H1 (cell line): Measurements from ENCODE around the gene CHMP4A. TPM values are rescaled to one million over a fixed set of nuclear protein-coding genes. Genes with fewer than 3 reads are reported as not detected.

Experiments used
- CTCF ChIA-PET: fragments of 300-600 bp; sonication (Branson Sonifier 250); formaldehyde crosslinking; loops from one replicate; lab custom pipeline; 2021; ENCODE audit not compliant: partially characterized antibody; lab: Charles Lee
- POLR2A ChIA-PET: fragments of 300-600 bp; sonication (Branson Sonifier 250); formaldehyde crosslinking; loops from one replicate; lab custom pipeline; 2021; ENCODE audit warnings: inconsistent platforms; ENCODE audit not compliant: partially characterized antibody; lab: Charles Lee
- DNase-seq, 2 experiments: peaks; one replicate each; pipeline versions ENCODE4 v3.0.0 to v3.0.0-alpha.2; 2010 to 2022; ENCODE audit warnings: low spot score in 2 of 2, low read depth in 1 of 2, mixed read lengths in 1 of 2
- FAIRE-seq: peaks from 2 replicates; lab custom pipeline; 2011; peaks lifted over from hg19 to GRCh38; lab: Jason Lieb, UNC
- H2AFZ ChIP-seq: 2 replicates; pipeline ENCODE4 v1.8.1; 2012; ENCODE audit warnings: low read length, inconsistent platforms
- H2AK5ac ChIP-seq: 2 replicates; pipeline ENCODE4 v1.6.1; 2013; ENCODE audit warnings: low read depth, low read length
- H2BK120ac ChIP-seq: replicated peaks from 2 replicates; pipeline ENCODE3; 2013; ENCODE audit warnings: low read depth, low read length, inconsistent platforms
- H2BK12ac ChIP-seq: 2 replicates; pipeline ENCODE4 v1.6.1; 2013; ENCODE audit warnings: low read depth, low read length
- H2BK15ac ChIP-seq: 2 replicates; pipeline ENCODE4 v1.6.1; 2013; ENCODE audit warnings: low read length
- H2BK20ac ChIP-seq: 2 replicates; pipeline ENCODE4 v1.6.1; 2013; ENCODE audit warnings: low read length
- H2BK5ac ChIP-seq: 2 replicates; pipeline ENCODE4 v1.6.1; 2013; ENCODE audit warnings: low read depth, low read length
- H3K14ac ChIP-seq: 2 replicates; pipeline ENCODE4 v1.6.1; 2013; ENCODE audit warnings: inconsistent platforms; ENCODE audit not compliant: insufficient read length
- H3K18ac ChIP-seq: 2 replicates; pipeline ENCODE4 v1.6.1; 2013; ENCODE audit warnings: low read length; ENCODE audit errors: extremely low read depth
- H3K23ac ChIP-seq: 2 replicates; pipeline ENCODE4 v1.6.1; 2013; ENCODE audit warnings: inconsistent platforms; ENCODE audit not compliant: insufficient read length
- H3K23me2 ChIP-seq: 2 replicates; pipeline ENCODE4 v1.6.1; 2013; ENCODE audit warnings: low read depth, low read length
- H3K27ac ChIP-seq: 2 replicates; pipeline ENCODE4 v1.6.1; 2011; ENCODE audit warnings: low read depth, low read length, inconsistent platforms
- H3K27me3 ChIP-seq, 4 experiments: replicated peaks in 1 of 4; 1 replicate in 1 of 4; 2 replicates in 3 of 4; pipeline versions ENCODE4 v1.6.1 to v1.8.1; 2011 to 2013; ENCODE audit warnings: low read length in 3 of 4, mild to moderate bottlenecking in 3 of 4, inconsistent platforms in 2 of 4, mixed read lengths in 2 of 4, moderate library complexity in 1 of 4; ENCODE audit not compliant: control insufficient read depth in 3 of 4, insufficient read depth in 3 of 4; ENCODE audit errors: extremely low read depth in 1 of 4
- H3K36me3 ChIP-seq, 4 experiments: 2 replicates each; pipeline versions ENCODE4 v1.6.1 to v1.8.1; 2011 to 2013; ENCODE audit warnings: mild to moderate bottlenecking in 4 of 4, low read length in 3 of 4, moderate library complexity in 2 of 4, control low read depth in 1 of 4, inconsistent platforms in 1 of 4; ENCODE audit not compliant: insufficient read depth in 4 of 4, control insufficient read depth in 2 of 4
- H3K4ac ChIP-seq: replicated peaks from 2 replicates; pipeline ENCODE3; 2013; ENCODE audit warnings: low read length, low read depth, mixed read lengths, inconsistent platforms; ENCODE audit not compliant: insufficient read length
- H3K4me1 ChIP-seq, 4 experiments: replicated peaks in 1 of 4; 1 replicate in 1 of 4; 2 replicates in 3 of 4; pipeline versions ENCODE4 v1.6.1 to v1.8.1; 2011 to 2013; ENCODE audit warnings: low read length in 3 of 4, inconsistent platforms in 2 of 4, mixed read lengths in 1 of 4; ENCODE audit not compliant: insufficient read depth in 4 of 4, control insufficient read depth in 3 of 4
- H3K4me2 ChIP-seq, 2 experiments: 2 replicates each; pipeline versions ENCODE4 v1.6.1 to v1.8.1; 2011 to 2013; ENCODE audit warnings: low read depth in 2 of 2, low read length in 2 of 2, control low read depth in 1 of 2, inconsistent platforms in 1 of 2, mild to moderate bottlenecking in 1 of 2; ENCODE audit not compliant: insufficient read depth in 1 of 2
- H3K4me3 ChIP-seq, 4 experiments: fragments of 200-600, 300-600 bp in 1 of 4; sonication (generic), shearing (Covaris generic), sonication (Bioruptor Twin) in 1 of 4; 2 replicates each; pipeline versions ENCODE4 v1.5.1 to v1.8.1; 2011 to 2016; ENCODE audit warnings: low read length in 4 of 4, low read depth in 3 of 4, control low read depth in 2 of 4, inconsistent platforms in 2 of 4, mild to moderate bottlenecking in 2 of 4, mixed read lengths in 1 of 4, moderate library complexity in 1 of 4; ENCODE audit not compliant: insufficient read depth in 2 of 4; ENCODE audit errors: extremely low read depth in 1 of 4
- H3K56ac ChIP-seq: replicated peaks from 2 replicates; pipeline ENCODE3; 2013; ENCODE audit warnings: low read depth, mild to moderate bottlenecking, mixed read lengths, low read length, inconsistent platforms; ENCODE audit not compliant: insufficient read length
- H3K79me1 ChIP-seq: 2 replicates; pipeline ENCODE4 v1.6.1; 2013; ENCODE audit warnings: low read depth, low read length, control low read depth
- H3K79me2 ChIP-seq, 2 experiments: 2 replicates each; pipeline versions ENCODE4 v1.6.1 to v1.8.1; 2012 to 2013; ENCODE audit warnings: low read length in 2 of 2, mild to moderate bottlenecking in 2 of 2, inconsistent platforms in 1 of 2; ENCODE audit not compliant: insufficient read depth in 2 of 2, control insufficient read depth in 1 of 2
- H3K9ac ChIP-seq, 4 experiments: replicated peaks in 1 of 4; 1 replicate in 1 of 4; 2 replicates in 3 of 4; pipeline versions ENCODE4 v1.6.1 to v1.8.1; 2011 to 2013; ENCODE audit warnings: low read depth in 3 of 4, low read length in 3 of 4, control low read depth in 2 of 4, mild to moderate bottlenecking in 2 of 4, moderate library complexity in 2 of 4, inconsistent platforms in 1 of 4; ENCODE audit errors: extremely low read depth in 1 of 4
- H3K9me3 ChIP-seq, 2 experiments: 2 replicates each; pipeline versions ENCODE4 v1.6.1 to v1.8.1; 2012 to 2013; ENCODE audit warnings: mild to moderate bottlenecking in 2 of 2, moderate library complexity in 2 of 2, control low read depth in 1 of 2, inconsistent platforms in 1 of 2, low read depth in 1 of 2, low read length in 1 of 2, mixed read lengths in 1 of 2; ENCODE audit not compliant: insufficient read depth in 2 of 2
- H4K20me1 ChIP-seq, 2 experiments: replicated peaks in 1 of 2; 2 replicates each; pipeline versions ENCODE3 to v1.8.1; 2011 to 2013; ENCODE audit warnings: inconsistent platforms in 2 of 2, low read length in 2 of 2, mild to moderate bottlenecking in 1 of 2; ENCODE audit not compliant: insufficient read depth in 2 of 2, control insufficient read depth in 1 of 2
- H4K5ac ChIP-seq: 2 replicates; pipeline ENCODE4 v1.6.1; 2013; ENCODE audit warnings: low read length, low read depth, mixed read lengths, inconsistent platforms; ENCODE audit not compliant: insufficient read length
- H4K8ac ChIP-seq: 2 replicates; pipeline ENCODE4 v1.8.0; 2013; ENCODE audit warnings: mild to moderate bottlenecking, moderate library complexity, low read length, inconsistent platforms; ENCODE audit not compliant: insufficient read depth; ENCODE audit errors: extremely low read depth
- H4K91ac ChIP-seq: replicated peaks from 2 replicates; pipeline ENCODE3; 2013; ENCODE audit warnings: low read length, mixed read lengths, inconsistent platforms; ENCODE audit not compliant: insufficient read length
- CHD1 ChIP-seq: IDR thresholded peaks from 2 replicates; pipeline ENCODE4 v1.6.1; 2012; ENCODE audit warnings: low read depth, low read length, improper control_type of control experiment
- CTCF ChIP-seq, 3 experiments: IDR thresholded peaks; 1 replicate in 2 of 3; 2 replicates in 1 of 3; pipeline versions ENCODE4 v1.5.1 to v1.6.1; 2011; ENCODE audit warnings: low read length in 3 of 3, mild to moderate bottlenecking in 3 of 3, inconsistent platforms in 2 of 3, low read depth in 1 of 3, moderate library complexity in 1 of 3; ENCODE audit not compliant: insufficient read depth in 1 of 3; ENCODE audit errors: control extremely low read depth in 1 of 3
- MAX ChIP-seq: IDR thresholded peaks from 2 replicates; pipeline ENCODE4 v1.6.1; 2012; ENCODE audit warnings: inconsistent platforms
- PHF8 ChIP-seq: fragments of 200-600 bp; sonication (generic); conservative IDR thresholded peaks from 2 replicates; pipeline ENCODE4 v1.7.1; 2012; ENCODE audit warnings: low read depth, mild to moderate bottlenecking, inconsistent platforms, low read length, moderate library complexity
- SAP30 ChIP-seq: fragments of 300-600 bp; sonication (generic); IDR thresholded peaks from 2 replicates; pipeline ENCODE4 v1.7.1; 2012; ENCODE audit warnings: low read length, moderate library complexity, mild to moderate bottlenecking, inconsistent platforms; ENCODE audit not compliant: insufficient read depth, insufficient replicate concordance
- SIX5 ChIP-seq: IDR thresholded peaks from 2 replicates; pipeline ENCODE4 v1.6.1; 2011; ENCODE audit warnings: mild to moderate bottlenecking, low read depth, low read length
- SP2 ChIP-seq: IDR thresholded peaks from 2 replicates; pipeline ENCODE4 v1.6.1; 2012; ENCODE audit warnings: mild to moderate bottlenecking, low read length, inconsistent platforms
- YY1 ChIP-seq: IDR thresholded peaks from 2 replicates; pipeline ENCODE4 v1.6.1; 2011; ENCODE audit warnings: low read depth, mild to moderate bottlenecking, low read length
- WGBS, 2 experiments: shearing (Covaris generic) in 1 of 2; methylation state at CpG; one replicate each; pipeline versions ENCODE4 v1.1.6 to v1.1.7; 2013 to 2015; ENCODE audit warnings: low lambda C conversion rate in 2 of 2, mixed read lengths in 2 of 2, inconsistent platforms in 1 of 2, low coverage in 1 of 2, missing lambda C conversion rate in 1 of 2; ENCODE audit not compliant: insufficient replicate concordance in 2 of 2, insufficient coverage in 1 of 2, insufficient read length in 1 of 2; ENCODE audit errors: extremely low coverage in 1 of 2, missing lambda C conversion rate in 1 of 2; 5-methylcytosine and 5-hydroxymethylcytosine counted together
- polyA plus RNA-seq, 7 experiments: library from polyadenylated mRNA; depleted of rRNA in 3 of 7; stranded (reverse) in 5 of 7; unstranded in 2 of 7; fragments of >200 nt in 5 of 7; fragments of 200-250 nt in 2 of 7; gene quantifications; 1 replicate in 5 of 7; 2 replicates in 1 of 7; 4 replicates in 1 of 7; pipeline versions ENCODE4 v1.2.1 to v1.2.3, GENCODE V29; 2011 to 2013; ENCODE audit warnings: missing spikeins in 2 of 7, mixed read lengths in 2 of 7
- total RNA-seq: library from RNA; stranded (reverse); fragmentation: NEBNext Ultra II Directional; extraction: Animal tissue kit (Norgen Biotek cat#: 25700); gene quantifications from 2 replicates; pipeline ENCODE4 v1.2.1, GENCODE V29; 2021

CHMP4A gene
- total and polyA plus RNA-seq, 2 of the 8 experiments (the other 6 are each of a cell fraction or from before 2014, with no cell fraction given): 32.9 to 37.6 TPM

- Histone ChIP-seq H2BK15ac (no peak overlapping the region), H2BK120ac (no peak overlapping the region), H3K4me1 (peaks cover 0 to 7% (median 4%) of the 10 kb centered on the region in 4 experiments; a peak in 6 of 7 replicates), H3K27me3 (no peaks in the 10 kb centered on the region), H3K9me3 (no peaks in the 10 kb centered on the region), H3K27ac (no peak overlapping the region), H4K91ac (no peak overlapping the region), H4K20me1 (peaks cover 2 to 25% of the 10 kb centered on the region in 2 experiments), H2BK5ac (no peak overlapping the region), H2BK12ac (no peak overlapping the region), H3K9ac (no peak overlapping the region), H3K14ac (no peak overlapping the region), H2AK5ac (no peak overlapping the region), H3K23ac (no peak overlapping the region), H4K8ac (no peak overlapping the region), H3K56ac (no peak overlapping the region), H3K18ac (no peak overlapping the region), H2AFZ (no peak overlapping the region), H2BK20ac (no peak overlapping the region), H3K4ac (no peak overlapping the region), H3K4me3 (no peak overlapping the region), H3K36me3 (peaks cover 20 to 75% (median 61%) of the 10 kb centered on the region in 4 experiments; a peak in 7 of 8 replicates), H3K79me2 (peaks cover 0 to 13% of the 10 kb centered on the region in 2 experiments; a peak in 2 of 4 replicates), H3K4me2 (no peak overlapping the region), H4K5ac (no peak overlapping the region), H3K23me2 (peaks cover 5% of the 10 kb centered on the region), H3K79me1 (peaks cover 14% of the 10 kb centered on the region)
- DNase-seq: no peak
- FAIRE-seq: no peak
- ChIA-PET POLR2A (interaction anchor here (0.6 to 9.3 kb wide), 8 partner anchors 9 to 43 kb away, joined by 3 to 158 read pairs (median 6); partner anchors contain the start of genes EMC9, IRF9, MDP1 and REC8), CTCF (interaction anchor here (0.6 to 1.5 kb wide), 3 partner anchors 11 to 1632 kb away, joined by 3 to 8 read pairs (median 3); partner anchors contain the start of gene IRF9)
- WGBS, 2 experiments: 95% methylated on average over 15 of the region's 19 CpGs; no CpG with 5 or more reads in 1 of the 2 experiments
- TF ChIP-seq YY1 (no peak), SIX5 (no peak), PHF8 (no peak), CTCF (IDR thresholded peaks at IDR 0.05; ENCODE audit: control extremely low read depth in 1 of 3, insufficient read depth in 1 of 3, low read depth in 1 of 3, low read length in 3 of 3) (no peak), MAX (no peak), SP2 (no peak), CHD1 (no peak), SAP30 (no peak)
Observed at GRCh38 chr14:24184104-24184970, 29.0 kb downstream of the CHMP4A start.
